T-helper 17 cell (primary cell): ENCODE results near the gene PTPRM. TPM values are rescaled to one million over a fixed set of nuclear protein-coding genes. Genes with fewer than 3 reads are reported as not detected.

Experiments used
- ATAC-seq: fragments of 150-1000 bp; cut with Tn5 transposase; 2 replicates; pipeline ENCODE4 v1.10.0; 2021; ENCODE audit warnings: mild to moderate bottlenecking, moderate library complexity
- DNase-seq, 3 donors: peaks; one replicate each; pipeline versions ENCODE4 v3.0.0 to v3.0.0-alpha.2; 2020 to 2021
- H3K9me3 ChIP-seq: one replicate; pipeline ENCODE4 v1.7.0; 2013; ENCODE audit warnings: low read length, mild to moderate bottlenecking; ENCODE audit not compliant: control insufficient read depth, poor library complexity, severe bottlenecking
- H3K27ac Mint-ChIP-seq: one replicate; pipeline ENCODE4 v1.8.0; 2022; ENCODE audit warnings: mild to moderate bottlenecking, moderate library complexity, mixed read lengths
- H3K27me3 Mint-ChIP-seq: one replicate; pipeline ENCODE4 v1.8.0; 2022; ENCODE audit warnings: mixed read lengths
- H3K36me3 Mint-ChIP-seq: one replicate; pipeline ENCODE4 v1.8.0; 2022; ENCODE audit warnings: low read depth, mixed read lengths
- H3K4me1 Mint-ChIP-seq: one replicate; pipeline ENCODE4 v1.8.0; 2022; ENCODE audit warnings: mild to moderate bottlenecking, mixed read lengths
- H3K4me3 Mint-ChIP-seq: one replicate; pipeline ENCODE4 v1.8.0; 2022; ENCODE audit warnings: mild to moderate bottlenecking, moderate library complexity, mixed read lengths
- total RNA-seq, 4 donors: library from RNA in 2 of 4; stranded (reverse) in 2 of 4; gene quantifications; one replicate each; pipeline ENCODE4 v1.2.3 and lab custom pipeline; 2022 to 2026

The PTPRM gene
- total RNA-seq, 2 donors from 2014 or later: 25.6 to 44.8 TPM

- DNase-seq (no peak), ATAC-seq (no peak)
- H3K36me3 Mint-ChIP-seq: no peaks in the 10 kb centered on the region
- H3K4me1 Mint-ChIP-seq: no peaks in the 10 kb centered on the region
- H3K4me3 Mint-ChIP-seq: no peak overlapping the region
- no peaks in the 10 kb centered on the region for H3K27me3 Mint-ChIP-seq
- H3K9me3 ChIP-seq: no peaks in the 10 kb centered on the region
- no peak overlapping the region for H3K27ac Mint-ChIP-seq
Observed at GRCh38 chr18:7661207-7661606, 94.1 kb downstream of the PTPRM start.

GRCh38 chr18:7662866-7663265 lies 95.8 kb downstream of the PTPRM start:
- DNase-seq (no peak), ATAC-seq (no peak)
- Mint-ChIP-seq H3K27me3 (no peaks in the 10 kb centered on the region), H3K4me1 (no peaks in the 10 kb centered on the region), H3K27ac (no peak overlapping the region), H3K4me3 (no peak overlapping the region), H3K36me3 (no peaks in the 10 kb centered on the region)
- no peaks in the 10 kb centered on the region for H3K9me3 ChIP-seq

GRCh38 chr18:7663366-7664312 lies 96.5 kb downstream of the PTPRM start:
- H3K36me3 Mint-ChIP-seq: no peaks in the 10 kb centered on the region
- H3K9me3 ChIP-seq: no peaks in the 10 kb centered on the region
- ATAC-seq (no peak), DNase-seq (no peak)
- no peaks in the 10 kb centered on the region for H3K27me3 Mint-ChIP-seq
- H3K4me1 Mint-ChIP-seq: no peaks in the 10 kb centered on the region
- H3K4me3 Mint-ChIP-seq: no peak overlapping the region
- H3K27ac Mint-ChIP-seq: no peak overlapping the region

GRCh38 chr18:7666195-7666776 lies 99.2 kb downstream of the PTPRM start:
- H3K27ac Mint-ChIP-seq: no peak overlapping the region
- H3K4me3 Mint-ChIP-seq: no peak overlapping the region
- ATAC-seq (no peak), DNase-seq (no peak)
- H3K27me3 Mint-ChIP-seq: no peaks in the 10 kb centered on the region
- no peaks in the 10 kb centered on the region for H3K4me1 Mint-ChIP-seq
- no peaks in the 10 kb centered on the region for H3K9me3 ChIP-seq
- H3K36me3 Mint-ChIP-seq: no peaks in the 10 kb centered on the region

GRCh38 chr18:7668392-7668791 lies 101.3 kb downstream of the PTPRM start:
- no peaks in the 10 kb centered on the region for H3K9me3 ChIP-seq
- H3K27me3 Mint-ChIP-seq: no peaks in the 10 kb centered on the region
- H3K36me3 Mint-ChIP-seq: no peaks in the 10 kb centered on the region
- no peak for ATAC-seq
- no peak overlapping the region for H3K27ac Mint-ChIP-seq
- H3K4me1 Mint-ChIP-seq: no peaks in the 10 kb centered on the region
- no peak overlapping the region for H3K4me3 Mint-ChIP-seq
- DNase-seq: no peak

GRCh38 chr18:7669361-7669760 lies 102.2 kb downstream of the PTPRM start:
- H3K36me3 Mint-ChIP-seq: no peaks in the 10 kb centered on the region
- no peak overlapping the region for H3K27ac Mint-ChIP-seq
- no peaks in the 10 kb centered on the region for H3K27me3 Mint-ChIP-seq
- no peaks in the 10 kb centered on the region for H3K9me3 ChIP-seq
- DNase-seq (no peak), ATAC-seq (no peak)
- no peak overlapping the region for H3K4me3 Mint-ChIP-seq
- H3K4me1 Mint-ChIP-seq: no peaks in the 10 kb centered on the region

- H3K4me3 Mint-ChIP-seq: no peak overlapping the region
- H3K27me3 Mint-ChIP-seq: no peaks in the 10 kb centered on the region
- no peaks in the 10 kb centered on the region for H3K9me3 ChIP-seq
- H3K4me1 Mint-ChIP-seq: no peaks in the 10 kb centered on the region
- H3K36me3 Mint-ChIP-seq: no peaks in the 10 kb centered on the region
- ATAC-seq (no peak), DNase-seq (no peak)
- H3K27ac Mint-ChIP-seq: no peak overlapping the region
Observed at GRCh38 chr18:7671105-7671504, 104.0 kb downstream of the PTPRM start.

- H3K27me3 Mint-ChIP-seq: no peaks in the 10 kb centered on the region
Observed at GRCh38 chr18:7676253-7676873, 109.2 kb downstream of the PTPRM start.

GRCh38 chr18:7677001-7677400 lies 109.9 kb downstream of the PTPRM start:
- Mint-ChIP-seq H3K36me3 (no peaks in the 10 kb centered on the region), H3K4me1 (no peaks in the 10 kb centered on the region), H3K27me3 (no peaks in the 10 kb centered on the region), H3K4me3 (no peak overlapping the region), H3K27ac (no peak overlapping the region)
- ATAC-seq (no peak), DNase-seq (no peak)
- no peaks in the 10 kb centered on the region for H3K9me3 ChIP-seq

More at GRCh38 chr18:7676253-7676873, 109.2 kb downstream of the PTPRM start:
- ATAC-seq (no peak), DNase-seq (no peak)
- no peak overlapping the region for H3K27ac Mint-ChIP-seq
- no peaks in the 10 kb centered on the region for H3K9me3 ChIP-seq
- no peaks in the 10 kb centered on the region for H3K4me1 Mint-ChIP-seq
- H3K4me3 Mint-ChIP-seq: no peak overlapping the region
- no peaks in the 10 kb centered on the region for H3K36me3 Mint-ChIP-seq

- Mint-ChIP-seq H3K27me3 (no peaks in the 10 kb centered on the region), H3K27ac (no peak overlapping the region), H3K36me3 (no peaks in the 10 kb centered on the region), H3K4me1 (no peaks in the 10 kb centered on the region), H3K4me3 (no peak overlapping the region)
- ATAC-seq: no peak
- no peak for DNase-seq
- no peaks in the 10 kb centered on the region for H3K9me3 ChIP-seq
Observed at GRCh38 chr18:7677424-7677823, 110.3 kb downstream of the PTPRM start.

GRCh38 chr18:7678389-7678788 lies 111.3 kb downstream of the PTPRM start:
- no peak for ATAC-seq

GRCh38 chr18:7678801-7679200 lies 111.7 kb downstream of the PTPRM start:
- no peaks in the 10 kb centered on the region for H3K9me3 ChIP-seq
- no peak for ATAC-seq
- Mint-ChIP-seq H3K36me3 (no peaks in the 10 kb centered on the region), H3K4me1 (no peaks in the 10 kb centered on the region), H3K27ac (no peak overlapping the region), H3K4me3 (no peak overlapping the region), H3K27me3 (no peaks in the 10 kb centered on the region)
- DNase-seq: no peak

More at GRCh38 chr18:7678389-7678788, 111.3 kb downstream of the PTPRM start:
- H3K9me3 ChIP-seq: no peaks in the 10 kb centered on the region
- Mint-ChIP-seq H3K4me3 (no peak overlapping the region), H3K27me3 (no peaks in the 10 kb centered on the region), H3K36me3 (no peaks in the 10 kb centered on the region), H3K27ac (no peak overlapping the region), H3K4me1 (no peaks in the 10 kb centered on the region)
- DNase-seq: no peak

GRCh38 chr18:7681298-7681697 lies 114.2 kb downstream of the PTPRM start:
- Mint-ChIP-seq H3K27me3 (no peaks in the 10 kb centered on the region), H3K4me3 (no peak overlapping the region), H3K36me3 (no peaks in the 10 kb centered on the region), H3K4me1 (no peaks in the 10 kb centered on the region), H3K27ac (no peak overlapping the region)
- DNase-seq (no peak), ATAC-seq (no peak)
- H3K9me3 ChIP-seq: no peaks in the 10 kb centered on the region
